Stimulated activated CD8-positive, alpha-beta memory T cell treated with anti-CD3 and anti-CD28 coated beads, Interleukin-7, amount 100 ng/mL, for 48 hours (primary cell): ENCODE results near the gene TOLLIP.
"Not testable (repeated sequence)": the region's sequence is repeated elsewhere in the genome, so short reads cannot be mapped to it uniquely, and the experiment has no call there.

ENCODE experiments used
- DNase-seq, 2 donors: peaks; one replicate each; pipeline ENCODE4 v3.0.0-alpha.2; 2020; ENCODE audit warnings: low read depth in 1 of 2; ENCODE audit errors: extremely low read depth in 1 of 2

The TOLLIP gene

GRCh38 chr11:1309498-1310317 lies at the start of gene TOLLIP:
Gene TOLLIP, minus strand, starts transcription at chr11:1309632. Its CDS starts 134 bp downstream, at chr11:1309498.
- DNase-seq: peak; percentile 91 to 96

GRCh38 chr11:1358931-1359330 lies 49.5 kb upstream of the TOLLIP start:
- DNase-seq: not testable (repeated sequence)

GRCh38 chr11:1358286-1358685 lies 48.9 kb upstream of the TOLLIP start:
- DNase-seq: no peak

- no peak for DNase-seq
These were observed 47.1 kb upstream of the TOLLIP start for GRCh38 chr11:1356478-1356960.

GRCh38 chr11:1356007-1356435 lies 46.6 kb upstream of the TOLLIP start:
- no peak for DNase-seq

- DNase-seq: no peak
These were observed 44.9 kb upstream of the TOLLIP start for GRCh38 chr11:1354125-1354938.

- DNase-seq: no peak
These were observed 44.1 kb upstream of the TOLLIP start for GRCh38 chr11:1353383-1354124.

- no peak for DNase-seq
These were observed 43.4 kb upstream of the TOLLIP start for GRCh38 chr11:1352696-1353382.

- DNase-seq: no peak
These were observed 42.0 kb upstream of the TOLLIP start for GRCh38 chr11:1351278-1351937.

GRCh38 chr11:1350086-1350725 lies 40.8 kb upstream of the TOLLIP start:
- DNase-seq: no peak

- DNase-seq: no peak
These were observed 40.1 kb upstream of the TOLLIP start for GRCh38 chr11:1349327-1350041.

- no peak for DNase-seq
These were observed 39.4 kb upstream of the TOLLIP start for GRCh38 chr11:1348796-1349326.

GRCh38 chr11:1348146-1348795 lies 38.8 kb upstream of the TOLLIP start:
- DNase-seq: no peak

GRCh38 chr11:1347411-1347999 lies 38.1 kb upstream of the TOLLIP start:
- DNase-seq: not testable (repeated sequence)

GRCh38 chr11:1346669-1347390 lies 37.4 kb upstream of the TOLLIP start:
- DNase-seq: no peak

GRCh38 chr11:1345737-1346513 lies 36.5 kb upstream of the TOLLIP start:
- DNase-seq: no peak
